ENCODE results near the gene HIGD1C.
A peak's percentile ranks its signal among the peaks of the same experiment; 100 is the strongest.

Gene HIGD1C

DNA sequence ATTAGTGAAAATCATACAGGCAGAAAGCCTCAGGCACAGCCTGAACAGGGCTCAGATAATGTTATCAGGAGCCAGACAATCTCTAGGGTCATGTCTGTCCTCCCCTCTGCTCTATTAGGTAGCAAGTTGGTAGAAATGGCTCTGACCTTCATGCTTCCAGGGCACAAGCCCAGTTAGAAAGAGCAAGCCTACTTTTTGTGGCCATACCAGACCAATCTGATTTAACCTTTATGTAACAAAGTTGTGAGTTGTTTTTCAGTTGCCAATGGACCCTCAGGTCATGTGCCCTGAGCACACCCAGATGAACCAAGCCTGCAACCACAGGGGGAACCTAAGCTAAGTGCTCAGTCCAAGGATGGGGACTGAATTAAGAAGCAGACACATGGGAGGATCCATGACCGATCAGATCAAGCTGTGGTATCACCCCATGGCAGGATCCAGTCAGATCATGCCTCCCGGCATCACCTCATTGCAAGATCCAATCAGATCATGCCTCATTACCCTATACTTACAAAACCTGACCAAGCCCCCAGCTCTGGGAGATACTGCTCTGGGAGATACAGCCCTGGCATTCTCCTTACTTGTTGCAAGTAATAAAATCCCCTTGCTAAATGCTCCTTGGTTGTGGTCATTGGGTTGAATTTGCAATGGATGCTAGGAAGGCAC, 18.8 kb upstream of the HIGD1C start:
- no peak for TF ChIP-seq ZNF174 (tag by site-specific recombination; IDR thresholded peaks at IDR 0.05)
- TF ChIP-seq MZF1 (tag by site-specific recombination; IDR thresholded peaks at IDR 0.05; ENCODE audit: borderline replicate concordance), result 0 out of 2 replicates have a peak, but pooled peaks have one; percentile 29
- TF ChIP-seq, protein P1, sequence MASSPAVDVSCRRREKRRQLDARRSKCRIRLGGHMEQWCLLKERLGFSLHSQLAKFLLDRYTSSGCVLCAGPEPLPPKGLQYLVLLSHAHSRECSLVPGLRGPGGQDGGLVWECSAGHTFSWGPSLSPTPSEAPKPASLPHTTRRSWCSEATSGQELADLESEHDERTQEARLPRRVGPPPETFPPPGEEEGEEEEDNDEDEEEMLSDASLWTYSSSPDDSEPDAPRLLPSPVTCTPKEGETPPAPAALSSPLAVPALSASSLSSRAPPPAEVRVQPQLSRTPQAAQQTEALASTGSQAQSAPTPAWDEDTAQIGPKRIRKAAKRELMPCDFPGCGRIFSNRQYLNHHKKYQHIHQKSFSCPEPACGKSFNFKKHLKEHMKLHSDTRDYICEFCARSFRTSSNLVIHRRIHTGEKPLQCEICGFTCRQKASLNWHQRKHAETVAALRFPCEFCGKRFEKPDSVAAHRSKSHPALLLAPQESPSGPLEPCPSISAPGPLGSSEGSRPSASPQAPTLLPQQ (tag by site-specific recombination; IDR thresholded peaks at IDR 0.05), result no peak
- no peak for TF ChIP-seq ZNF792 (tag by site-specific recombination; IDR thresholded peaks at IDR 0.05)
- TF ChIP-seq ZBTB1 (tag by site-specific recombination; IDR thresholded peaks at IDR 0.05), result no peak
- TF ChIP-seq ZNF529 (tag by site-specific recombination; IDR thresholded peaks at IDR 0.05; ENCODE audit: insufficient replicate concordance), result no peak
- no peak for TF ChIP-seq ZBTB21 (tag by site-specific recombination; IDR thresholded peaks at IDR 0.05)
- TF ChIP-seq ZNF596 (tag by site-specific recombination; IDR thresholded peaks at IDR 0.05), result no peak
- TF ChIP-seq PRDM10 (tag by site-specific recombination; IDR thresholded peaks at IDR 0.05), result peak; percentile 72
- TF ChIP-seq, protein P2, sequence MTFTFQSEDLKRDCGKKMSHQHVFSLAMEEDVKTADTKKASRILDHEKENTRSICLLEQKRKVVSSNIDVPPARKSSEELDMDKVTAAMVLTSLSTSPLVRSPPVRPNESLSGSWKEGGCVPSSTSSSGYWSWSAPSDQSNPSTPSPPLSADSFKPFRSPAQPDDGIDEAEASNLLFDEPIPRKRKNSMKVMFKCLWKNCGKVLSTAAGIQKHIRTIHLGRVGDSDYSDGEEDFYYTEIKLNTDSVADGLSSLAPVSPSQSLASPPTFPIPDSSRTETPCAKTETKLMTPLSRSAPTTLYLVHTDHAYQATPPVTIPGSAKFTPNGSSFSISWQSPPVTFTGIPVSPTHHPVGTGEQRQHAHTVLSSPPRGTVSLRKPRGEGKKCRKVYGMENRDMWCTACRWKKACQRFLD (tag by site-specific recombination; IDR thresholded peaks at IDR 0.05), result no peak
- TF ChIP-seq, protein P3, sequence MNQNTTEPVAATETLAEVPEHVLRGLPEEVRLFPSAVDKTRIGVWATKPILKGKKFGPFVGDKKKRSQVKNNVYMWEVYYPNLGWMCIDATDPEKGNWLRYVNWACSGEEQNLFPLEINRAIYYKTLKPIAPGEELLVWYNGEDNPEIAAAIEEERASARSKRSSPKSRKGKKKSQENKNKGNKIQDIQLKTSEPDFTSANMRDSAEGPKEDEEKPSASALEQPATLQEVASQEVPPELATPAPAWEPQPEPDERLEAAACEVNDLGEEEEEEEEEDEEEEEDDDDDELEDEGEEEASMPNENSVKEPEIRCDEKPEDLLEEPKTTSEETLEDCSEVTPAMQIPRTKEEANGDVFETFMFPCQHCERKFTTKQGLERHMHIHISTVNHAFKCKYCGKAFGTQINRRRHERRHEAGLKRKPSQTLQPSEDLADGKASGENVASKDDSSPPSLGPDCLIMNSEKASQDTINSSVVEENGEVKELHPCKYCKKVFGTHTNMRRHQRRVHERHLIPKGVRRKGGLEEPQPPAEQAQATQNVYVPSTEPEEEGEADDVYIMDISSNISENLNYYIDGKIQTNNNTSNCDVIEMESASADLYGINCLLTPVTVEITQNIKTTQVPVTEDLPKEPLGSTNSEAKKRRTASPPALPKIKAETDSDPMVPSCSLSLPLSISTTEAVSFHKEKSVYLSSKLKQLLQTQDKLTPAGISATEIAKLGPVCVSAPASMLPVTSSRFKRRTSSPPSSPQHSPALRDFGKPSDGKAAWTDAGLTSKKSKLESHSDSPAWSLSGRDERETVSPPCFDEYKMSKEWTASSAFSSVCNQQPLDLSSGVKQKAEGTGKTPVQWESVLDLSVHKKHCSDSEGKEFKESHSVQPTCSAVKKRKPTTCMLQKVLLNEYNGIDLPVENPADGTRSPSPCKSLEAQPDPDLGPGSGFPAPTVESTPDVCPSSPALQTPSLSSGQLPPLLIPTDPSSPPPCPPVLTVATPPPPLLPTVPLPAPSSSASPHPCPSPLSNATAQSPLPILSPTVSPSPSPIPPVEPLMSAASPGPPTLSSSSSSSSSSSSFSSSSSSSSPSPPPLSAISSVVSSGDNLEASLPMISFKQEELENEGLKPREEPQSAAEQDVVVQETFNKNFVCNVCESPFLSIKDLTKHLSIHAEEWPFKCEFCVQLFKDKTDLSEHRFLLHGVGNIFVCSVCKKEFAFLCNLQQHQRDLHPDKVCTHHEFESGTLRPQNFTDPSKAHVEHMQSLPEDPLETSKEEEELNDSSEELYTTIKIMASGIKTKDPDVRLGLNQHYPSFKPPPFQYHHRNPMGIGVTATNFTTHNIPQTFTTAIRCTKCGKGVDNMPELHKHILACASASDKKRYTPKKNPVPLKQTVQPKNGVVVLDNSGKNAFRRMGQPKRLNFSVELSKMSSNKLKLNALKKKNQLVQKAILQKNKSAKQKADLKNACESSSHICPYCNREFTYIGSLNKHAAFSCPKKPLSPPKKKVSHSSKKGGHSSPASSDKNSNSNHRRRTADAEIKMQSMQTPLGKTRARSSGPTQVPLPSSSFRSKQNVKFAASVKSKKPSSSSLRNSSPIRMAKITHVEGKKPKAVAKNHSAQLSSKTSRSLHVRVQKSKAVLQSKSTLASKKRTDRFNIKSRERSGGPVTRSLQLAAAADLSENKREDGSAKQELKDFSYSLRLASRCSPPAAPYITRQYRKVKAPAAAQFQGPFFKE (tag by site-specific recombination; IDR thresholded peaks at IDR 0.05; ENCODE audit: borderline replicate concordance), result no peak
- no peak for TF ChIP-seq ZNF624 (tag by site-specific recombination; IDR thresholded peaks at IDR 0.05)
- no peak for TF ChIP-seq ZNF324 (tag by site-specific recombination; IDR thresholded peaks at IDR 0.05)
- no peak for TF ChIP-seq YY2 (tag by site-specific recombination; IDR thresholded peaks at IDR 0.05)
- TF ChIP-seq SCRT2 (tag by site-specific recombination; IDR thresholded peaks at IDR 0.05), result 0 out of 2 replicates have a peak, but pooled peaks have one; percentile 17

More for the DNA sequence above, 18.8 kb upstream of the HIGD1C start:
- peaks cover 9 to 10% of the 10 kb centered on the region in 2 experiments; a peak in 2 of 3 replicates for H3K36me3 ChIP-seq (ENCODE audit: control insufficient read depth in 2 of 2, insufficient read depth in 1 of 2, low read length in 2 of 2)
- no peak overlapping the region for H3K4me3 ChIP-seq (ENCODE audit: low read depth, low read length)
- no peak overlapping the region for H3K27ac ChIP-seq (ENCODE audit: extremely low read depth, low read depth, low read length)
- peaks cover 3% of the 10 kb centered on the region for H3K4me1 ChIP-seq (ENCODE audit: control insufficient read depth, insufficient read depth, low read length)
- CTCF ChIA-PET, result no interaction called here
- POLR2A ChIA-PET, result no interaction called here
- H3K9me3 ChIP-seq (ENCODE audit: control insufficient read depth, insufficient read depth, low read depth, low read length), result no peaks in the 10 kb centered on the region
